Measurements from ENCODE around the gene ZNF474.
"Not testable (repeated sequence)": the region's sequence is repeated elsewhere in the genome, so short reads cannot be mapped to it uniquely, and the experiment has no call there.

Gene ZNF474

GRCh38 chr5:122129306-122129705 is at the start of gene ZNF474:
Gene ZNF474 (plus strand): TSS chr5:122129546. CDS start chr5:122151991, 22,445 bp downstream.
- peak in 1 of 2 experiments; percentile 7 for DNase-seq

GRCh38 chr5:122081541-122081940 is 47.8 kb upstream of the ZNF474 start:
- DNase-seq: no peak

DNA sequence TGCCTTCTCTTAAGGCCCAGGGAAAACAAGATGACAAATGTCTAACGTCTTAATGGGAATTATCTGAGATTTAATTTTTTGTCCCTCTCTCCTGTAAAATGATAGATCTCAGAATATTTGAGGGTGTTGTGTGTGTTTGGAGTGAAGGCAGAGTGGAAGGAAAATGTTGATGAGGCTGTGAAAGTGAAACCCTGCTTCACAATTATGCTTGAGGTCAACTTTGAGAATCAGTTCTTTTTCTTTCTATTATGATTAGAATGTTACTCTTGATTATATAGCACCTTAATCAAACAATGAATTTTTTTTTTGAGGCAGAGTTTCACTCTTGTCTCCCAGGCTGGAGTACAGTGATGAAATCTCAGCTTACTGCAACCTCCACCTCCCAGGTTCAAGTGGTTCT is 45.8 kb upstream of the ZNF474 start:
- DNase-seq: no peak

GRCh38 chr5:122085041-122085440 is 44.3 kb upstream of the ZNF474 start:
- DNase-seq: no peak

DNA sequence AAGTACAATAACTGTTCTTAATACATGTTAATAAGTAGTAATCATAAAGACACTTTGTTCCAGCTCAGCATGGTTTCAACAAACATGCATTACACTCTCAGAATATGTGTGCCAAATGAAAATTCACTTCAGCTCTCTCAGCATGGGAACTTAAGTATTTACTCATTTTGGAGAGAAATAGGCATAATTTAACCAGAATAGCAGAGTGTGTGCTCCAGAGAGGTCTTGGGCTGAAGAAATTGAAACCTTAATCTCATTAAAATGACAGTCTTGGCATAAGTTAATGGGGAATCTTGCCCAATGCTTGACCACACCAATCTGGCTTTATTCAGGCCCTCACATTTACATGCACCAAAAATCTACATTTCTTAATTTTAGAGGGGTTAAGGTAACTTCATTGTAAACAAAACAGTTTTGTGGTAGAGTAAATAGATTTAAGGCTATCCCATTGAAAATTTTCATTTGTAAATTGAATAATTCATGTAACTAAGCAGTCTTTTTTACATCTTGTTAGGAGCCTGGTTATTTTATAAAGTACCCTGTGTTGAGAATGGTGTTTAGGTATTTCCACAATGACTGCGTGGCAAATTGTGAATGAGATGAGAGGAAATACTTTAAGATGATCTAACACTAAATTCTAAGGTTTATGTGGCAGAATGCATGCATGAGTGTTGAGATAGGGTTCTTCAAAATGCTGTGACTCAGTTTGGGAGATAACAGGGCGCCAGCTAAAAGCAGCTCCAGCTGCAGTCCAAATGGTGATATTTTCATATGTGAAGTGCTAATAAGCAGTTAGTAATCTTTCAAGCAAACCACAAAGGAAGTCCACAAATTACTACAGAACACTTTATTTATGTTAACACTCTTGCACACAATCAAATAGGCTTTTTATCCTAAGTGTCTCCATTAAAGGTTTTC is 40.0 kb upstream of the ZNF474 start:
- DNase-seq: no peak

GRCh38 chr5:122091936-122092600 is 37.3 kb upstream of the ZNF474 start:
- DNase-seq: peak; percentile 22 to 66

- no peak for DNase-seq
These were observed 35.7 kb upstream of the ZNF474 start for GRCh38 chr5:122093415-122094180.

DNA sequence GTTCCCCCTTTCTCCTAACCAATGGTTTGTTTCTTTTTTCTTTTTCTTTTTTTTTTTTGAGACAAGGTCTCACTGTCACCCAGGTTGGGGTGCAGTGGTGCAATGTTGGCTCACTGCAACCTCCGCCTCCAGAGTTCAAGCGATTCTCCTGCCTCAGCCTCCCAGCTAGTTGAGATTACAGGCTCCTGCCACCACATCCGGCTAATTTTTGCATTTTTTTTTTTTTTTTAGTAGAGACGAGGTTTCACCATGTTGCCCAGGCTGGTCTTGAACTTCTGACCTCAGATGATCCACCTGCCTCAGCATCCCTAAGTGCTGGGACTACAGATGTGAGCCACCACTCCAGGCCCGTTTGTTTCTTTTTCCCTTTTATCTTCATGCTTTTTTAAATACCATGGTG is 35.1 kb upstream of the ZNF474 start:
- not testable (repeated sequence) for DNase-seq

DNA sequence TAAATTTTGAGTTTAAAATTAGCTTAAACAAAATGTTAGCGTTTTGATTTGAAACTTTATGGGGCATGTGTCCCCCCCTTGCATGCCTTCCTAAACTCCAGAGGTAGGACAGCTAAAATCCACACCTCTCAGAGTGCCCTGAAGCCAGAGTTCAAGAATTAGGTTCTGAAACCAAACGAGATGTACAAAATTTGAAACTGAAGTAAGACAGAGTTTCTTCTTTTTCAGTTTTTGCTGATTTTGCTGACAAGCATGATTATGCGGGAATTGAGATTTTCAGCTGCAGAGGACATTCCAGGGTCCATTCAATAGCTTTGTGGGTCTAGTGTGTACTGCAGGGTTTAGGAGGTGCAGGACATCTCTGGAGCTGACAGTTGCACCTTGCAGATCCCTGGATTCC is 34.2 kb upstream of the ZNF474 start:
- DNase-seq: no peak

GRCh38 chr5:122097391-122097790 is 32.0 kb upstream of the ZNF474 start:
- DNase-seq: no peak

DNA sequence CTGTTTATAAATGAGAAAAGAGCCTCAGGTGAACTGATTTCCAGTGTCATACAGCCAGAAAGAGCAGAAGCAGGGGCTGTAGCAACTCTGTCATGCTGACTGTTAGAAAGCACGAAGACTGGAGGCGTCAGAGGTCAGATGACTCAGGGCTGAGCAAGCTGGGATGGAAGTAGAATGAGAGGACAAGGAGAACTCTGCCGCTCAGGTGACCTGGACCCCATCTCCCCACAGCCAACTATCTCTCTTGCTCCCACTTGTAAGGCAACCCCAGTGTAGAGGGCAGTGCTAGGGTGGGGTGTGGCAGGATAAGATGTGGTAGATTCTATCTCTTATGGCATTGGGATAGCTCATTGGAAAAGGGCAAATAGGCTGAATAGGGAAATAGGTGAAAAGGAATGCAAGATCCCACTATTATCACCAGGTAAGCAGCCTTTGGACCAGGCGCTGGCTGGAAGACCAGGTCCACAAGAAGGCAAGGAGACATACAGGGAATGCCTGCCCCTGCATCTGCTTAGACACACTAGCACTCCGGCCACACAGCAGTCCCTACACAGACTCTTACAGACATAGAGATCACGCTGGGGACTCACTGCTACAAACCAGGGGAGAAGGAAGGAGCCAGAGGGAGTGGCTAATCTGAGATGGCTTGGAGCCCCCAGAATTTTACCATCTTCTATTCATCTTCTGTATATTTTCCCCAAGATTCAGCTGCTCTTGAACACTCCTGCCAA is 30.1 kb upstream of the ZNF474 start:
- DNase-seq: no peak

GRCh38 chr5:122101636-122102285 is 27.6 kb upstream of the ZNF474 start:
- peak; percentile 27 to 82 for DNase-seq

DNA sequence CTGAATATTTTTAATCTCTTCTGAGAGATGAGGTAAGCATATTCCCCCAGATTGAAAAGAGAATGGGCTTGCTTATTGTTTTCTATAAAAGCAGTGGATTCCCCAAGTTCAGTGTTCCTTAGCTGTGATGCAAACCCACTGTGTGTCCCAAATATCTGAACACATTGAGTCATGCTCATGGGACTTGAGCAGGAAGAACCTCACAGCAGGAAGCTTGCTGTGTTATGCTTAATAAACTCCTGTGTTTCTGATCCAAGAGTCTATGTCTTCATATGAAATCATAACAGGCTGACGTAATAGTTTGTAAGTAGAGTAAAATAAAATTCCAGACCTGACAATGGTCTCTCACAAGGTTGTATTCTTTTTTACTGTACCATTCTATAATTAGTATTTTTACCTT is 26.5 kb upstream of the ZNF474 start:
- DNase-seq: peak in 1 of 2 experiments; percentile 3

- DNase-seq: no peak
These were observed 23.4 kb upstream of the ZNF474 start for GRCh38 chr5:122105909-122106308.

DNA sequence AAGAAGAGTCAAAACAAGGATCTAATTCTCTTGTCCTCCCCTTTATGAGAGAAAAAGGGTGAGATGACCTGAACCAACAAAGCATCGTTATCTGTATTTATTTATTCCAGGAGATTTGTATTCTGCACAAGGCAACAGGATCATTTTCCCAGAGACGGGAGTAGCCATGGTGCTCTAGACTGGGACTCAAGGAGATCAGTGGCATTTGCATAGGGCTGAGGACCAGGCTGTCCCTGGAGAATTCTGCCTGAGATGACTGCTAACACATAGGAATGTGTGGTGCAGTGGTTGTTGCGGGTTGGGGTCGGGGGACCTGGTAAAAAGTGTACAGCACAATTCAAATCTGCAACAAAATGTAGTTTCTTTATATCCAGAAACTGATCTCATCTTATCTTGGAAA is 22.3 kb upstream of the ZNF474 start:
- DNase-seq: no peak

- no peak for DNase-seq
These were observed 18.4 kb upstream of the ZNF474 start for GRCh38 chr5:122110987-122111386.

DNA sequence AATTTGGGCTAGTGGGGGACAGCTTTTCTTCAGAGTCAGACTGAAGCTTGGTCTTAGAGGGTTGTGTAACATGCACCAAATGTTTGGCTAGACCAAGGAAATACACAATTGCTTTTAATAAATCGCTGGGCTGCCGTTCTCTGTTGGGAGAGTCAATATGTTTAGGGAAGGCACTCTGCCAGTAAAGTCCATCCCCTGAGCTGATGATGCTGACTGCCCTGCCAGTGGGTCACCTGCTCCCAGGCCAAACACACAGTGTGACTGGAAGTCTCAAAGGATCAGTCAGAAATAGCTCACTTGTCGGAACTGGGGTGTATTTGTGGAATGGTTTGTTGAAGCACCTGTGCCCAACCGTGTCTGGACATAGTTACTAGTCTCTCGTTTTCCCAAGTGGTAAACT is 17.9 kb upstream of the ZNF474 start:
- peak in 1 of 2 experiments; percentile 8 for DNase-seq

DNA sequence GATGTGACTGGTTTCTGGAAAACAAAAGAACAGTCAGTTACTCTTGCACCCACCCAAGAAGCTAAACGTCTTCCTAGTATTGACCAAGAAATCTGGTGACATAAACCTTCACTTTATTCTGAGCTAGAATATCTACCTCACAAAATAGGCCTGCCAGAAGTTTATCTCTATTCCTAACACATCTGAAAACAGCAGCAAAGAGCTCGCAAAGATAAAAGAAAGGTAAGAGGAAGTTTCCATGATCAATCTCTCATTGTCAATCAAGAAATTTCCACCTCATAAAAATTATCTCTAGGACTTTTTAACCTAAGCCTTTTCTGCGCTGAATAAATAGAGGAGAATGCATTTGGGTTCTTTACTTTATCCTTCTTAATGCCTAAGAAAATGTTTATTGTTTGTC is 17.3 kb upstream of the ZNF474 start:
- DNase-seq: no peak

DNA sequence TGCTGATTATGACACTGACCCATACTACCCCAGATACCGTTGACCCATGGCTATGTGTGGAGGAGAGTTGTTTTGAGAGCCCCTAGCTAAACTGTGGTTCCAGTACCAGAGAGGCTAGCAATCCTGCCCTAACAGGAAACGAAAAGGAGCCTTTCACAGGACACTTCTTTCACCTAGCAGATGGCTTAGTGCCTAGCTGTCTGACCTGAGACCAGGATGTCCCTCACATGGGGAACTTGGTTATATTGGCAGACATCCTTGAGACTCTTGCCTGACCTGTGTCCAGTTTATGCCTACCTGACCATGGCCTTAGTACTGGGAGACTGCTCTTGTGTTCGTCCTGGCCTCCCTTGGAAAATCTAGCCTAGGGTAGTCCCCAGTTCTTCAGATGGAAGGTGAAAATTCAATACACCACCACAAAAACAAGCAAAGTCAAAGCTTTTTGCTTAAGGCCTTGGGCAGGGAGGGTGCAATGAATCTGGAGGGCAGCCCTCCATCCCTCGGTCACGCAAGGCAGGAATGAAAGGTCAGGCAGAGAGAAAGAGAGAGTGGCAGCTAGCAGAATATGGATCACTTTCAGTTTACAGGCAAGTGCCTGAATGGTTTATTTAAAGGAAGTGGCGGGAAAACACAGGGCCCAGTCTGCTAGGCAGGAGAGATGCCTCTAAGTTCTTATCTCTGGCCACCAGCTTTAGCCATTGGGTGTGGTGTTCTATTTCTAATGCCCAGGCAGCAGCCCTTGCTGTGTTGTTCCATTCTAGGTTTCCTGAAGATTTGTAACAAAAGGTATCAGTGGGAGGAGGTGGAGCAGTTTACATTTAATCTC is 16.4 kb upstream of the ZNF474 start:
- DNase-seq: no peak

DNA sequence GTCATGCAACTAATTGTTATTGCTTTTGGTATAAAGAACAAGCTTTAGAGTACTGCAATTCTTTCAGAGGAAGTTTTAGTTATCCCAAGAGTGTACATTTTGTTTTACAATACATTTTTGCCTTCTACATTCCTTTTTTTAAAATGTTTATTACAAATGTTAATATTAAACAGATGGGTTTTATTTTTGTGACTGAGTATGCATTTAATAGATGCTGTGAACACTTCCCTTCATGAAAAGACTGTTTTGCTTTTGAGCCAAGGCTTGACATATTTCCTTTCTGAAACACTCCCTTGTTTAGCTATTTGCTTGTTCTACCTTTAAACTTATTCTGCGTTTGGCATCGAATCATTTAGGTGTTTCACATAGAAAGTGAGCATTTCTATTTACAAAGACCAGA is 14.8 kb upstream of the ZNF474 start:
- DNase-seq: no peak

GRCh38 chr5:122118356-122118948 is 10.9 kb upstream of the ZNF474 start:
- DNase-seq: no peak
